GM13977 (cell line): ENCODE data around the gene PHOX2B.

Experiments used
- DNase-seq: peaks from one replicate; pipeline ENCODE4 v3.0.0; 2012; ENCODE audit warnings: low spot score
- CTCF ChIP-seq: IDR thresholded peaks from 2 replicates; pipeline ENCODE4 v1.5.1; 2012; ENCODE audit warnings: mild to moderate bottlenecking, control low read depth; ENCODE audit not compliant: insufficient read depth; ENCODE audit errors: extremely low read depth, missing control alignments
- in situ Hi-C: fragments of 300-500 bp; cut with MboI; formaldehyde crosslinking; loops from one replicate; pipeline ENCODE4 v1.12.0; 2022; ENCODE audit warnings: low sequenced_read_pairs, low pct_unique_long_range_greater_than_20kb, mixed read lengths, inconsistent platforms; ENCODE audit not compliant: unreplicated experiment

The PHOX2B gene

GRCh38 chr4:41787931-41788330, 39.4 kb upstream of the PHOX2B start:
- no peak for TF ChIP-seq CTCF
- no peak for DNase-seq
- in situ Hi-C loops, result no loop called here

- no peak for TF ChIP-seq CTCF
- no peak for DNase-seq
- in situ Hi-C loops, result no loop called here
Observed at GRCh38 chr4:41785665-41786064, 37.1 kb upstream of the PHOX2B start.

GRCh38 chr4:41784191-41784979, 35.9 kb upstream of the PHOX2B start:
- in situ Hi-C loops, result no loop called here

GRCh38 chr4:41776466-41776865, 27.9 kb upstream of the PHOX2B start:
- no peak for DNase-seq
- no peak for TF ChIP-seq CTCF
- in situ Hi-C loops, result no loop called here

More at GRCh38 chr4:41784191-41784979, 35.9 kb upstream of the PHOX2B start:
- no peak for DNase-seq
- TF ChIP-seq CTCF, result no peak

GRCh38 chr4:41763729-41764128, 15.2 kb upstream of the PHOX2B start:
- in situ Hi-C loops, result no loop called here
- no peak for TF ChIP-seq CTCF
- no peak for DNase-seq

- TF ChIP-seq CTCF, result no peak
- in situ Hi-C loops, result no loop called here
- no peak for DNase-seq
Observed at GRCh38 chr4:41758884-41759283, 10.4 kb upstream of the PHOX2B start.
